ENCODE measurements around the gene PRDX5.

PRDX5 gene

GRCh38 chr11:64324692-64325469 lies 7.0 kb downstream of the PRDX5 start:
- DNase-seq (ENCODE audit: low read depth in 2 of 2), result no peak

GRCh38 chr11:64327375-64327774 lies 9.5 kb downstream of the PRDX5 start:
- no peak for DNase-seq (ENCODE audit: low read depth in 2 of 2)

GRCh38 chr11:64327993-64328392 lies 10.1 kb downstream of the PRDX5 start:
- DNase-seq (ENCODE audit: low read depth in 2 of 2), result no peak

GRCh38 chr11:64330888-64331287 lies 13.0 kb downstream of the PRDX5 start:
- DNase-seq (ENCODE audit: low read depth in 2 of 2), result no peak

DNA sequence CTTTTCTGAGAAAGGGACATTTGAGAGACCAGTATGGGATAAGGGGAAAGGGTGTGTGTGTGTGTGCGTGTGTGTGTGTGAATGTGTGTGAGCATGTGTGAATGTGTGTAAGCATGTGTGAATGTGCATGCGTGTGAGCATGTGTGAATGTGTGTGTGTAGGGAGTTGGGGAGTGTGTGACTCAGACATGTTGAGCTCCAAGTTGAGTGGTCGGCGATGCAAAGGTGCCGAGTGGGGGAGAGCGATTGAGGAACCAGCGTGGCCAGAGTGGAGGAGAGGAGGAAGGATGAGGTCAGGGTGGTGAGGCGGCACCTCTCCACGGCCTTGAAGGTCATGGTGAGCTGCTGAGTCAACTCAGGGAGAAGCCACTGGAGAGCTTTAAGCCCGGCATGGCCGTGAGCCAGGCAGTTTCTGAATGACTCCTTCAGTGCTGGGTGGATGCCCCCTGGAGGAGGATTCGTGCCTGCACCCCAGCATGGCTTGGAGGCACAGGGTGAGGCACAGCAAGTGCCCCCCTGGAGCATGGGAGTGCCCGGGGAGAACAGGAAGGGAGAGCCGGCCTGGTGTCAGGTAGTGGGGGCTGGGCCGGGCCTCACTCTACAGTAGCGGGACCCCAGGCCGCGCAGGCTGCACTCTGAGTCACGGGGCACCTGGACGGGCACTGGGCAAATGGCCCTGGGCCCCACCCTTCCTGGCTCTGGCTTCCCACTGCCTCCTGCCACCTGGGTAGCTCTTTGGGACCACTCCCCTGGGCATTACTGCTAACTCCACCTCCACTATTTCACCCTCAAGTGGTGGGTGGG lies 13.8 kb downstream of the PRDX5 start:
- peak; percentile 66 to 75 for DNase-seq (ENCODE audit: low read depth in 2 of 2)

- DNase-seq (ENCODE audit: low read depth in 2 of 2), result no peak
These were observed 15.6 kb downstream of the PRDX5 start for GRCh38 chr11:64333556-64333955.

DNA sequence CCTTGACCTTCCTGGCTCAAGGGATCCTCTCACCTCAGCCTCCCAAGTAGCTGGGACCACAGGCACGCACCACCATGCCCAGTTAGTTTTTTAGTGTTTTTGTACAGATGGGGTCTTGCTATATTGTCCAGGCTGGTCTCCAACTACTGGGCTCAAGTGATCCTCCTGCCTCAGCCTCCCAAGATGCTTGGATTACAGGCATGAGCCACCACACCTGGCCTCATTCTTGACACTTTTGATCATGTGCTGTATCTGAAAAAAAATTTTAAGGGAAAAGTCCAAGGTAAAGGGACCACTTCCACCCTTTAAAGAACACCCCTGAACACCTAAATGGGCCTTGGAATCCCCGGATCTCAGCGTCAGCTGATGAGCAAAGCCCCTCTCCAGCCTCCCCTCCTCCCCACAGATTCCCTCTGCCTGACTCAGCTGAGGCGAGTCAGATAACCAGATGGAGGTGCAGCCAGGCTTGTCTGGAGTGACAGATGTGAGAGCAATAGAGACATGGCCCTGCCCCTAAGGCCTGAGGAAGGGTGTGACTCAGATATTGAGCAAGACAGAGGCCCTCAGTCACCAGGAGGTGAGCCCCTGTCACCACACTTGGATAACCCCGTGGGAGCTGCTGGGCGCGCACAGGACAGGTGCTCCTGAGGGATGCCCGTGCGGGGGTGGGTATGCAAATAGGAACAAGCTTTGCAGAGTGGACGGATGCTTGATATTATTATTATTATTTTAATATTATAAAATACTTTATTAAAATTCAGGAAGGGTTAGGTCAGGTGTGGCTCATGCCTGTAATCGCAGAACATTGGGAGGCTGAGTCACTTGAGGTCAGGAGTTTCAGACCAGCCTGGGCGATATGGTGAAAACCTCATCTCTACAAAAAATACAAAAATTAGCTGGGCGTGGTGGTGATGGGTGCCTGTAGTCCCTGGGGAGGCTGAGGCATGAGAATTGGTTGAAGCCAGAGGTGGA lies 17.1 kb downstream of the PRDX5 start:
- no peak for DNase-seq (ENCODE audit: low read depth in 2 of 2)

- DNase-seq (ENCODE audit: low read depth in 2 of 2), result no peak
These were observed 19.8 kb downstream of the PRDX5 start for GRCh38 chr11:64337538-64338249.

DNA sequence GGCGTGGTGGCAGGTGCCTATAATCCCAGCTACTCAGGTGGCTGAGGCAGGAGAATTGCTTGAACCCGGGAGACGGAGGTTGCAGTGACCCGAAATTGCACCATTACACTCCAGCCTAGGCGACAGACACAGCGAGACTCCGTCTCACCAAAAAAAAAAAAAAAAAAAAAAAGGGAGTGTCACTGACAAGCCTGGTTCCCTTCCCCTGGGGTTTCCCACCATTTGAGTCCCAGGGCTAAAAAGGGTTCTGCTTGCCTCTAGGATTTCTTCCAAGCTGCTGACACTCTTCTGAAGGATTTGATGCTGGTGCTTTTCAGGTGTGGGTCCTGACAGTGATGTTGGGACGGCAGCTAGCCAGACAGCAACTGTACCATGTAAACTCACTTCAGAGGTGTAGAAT lies 20.8 kb downstream of the PRDX5 start:
- no peak for DNase-seq (ENCODE audit: low read depth in 2 of 2)

GRCh38 chr11:64339286-64339685 lies 21.4 kb downstream of the PRDX5 start:
- DNase-seq (ENCODE audit: low read depth in 2 of 2), result no peak

DNA sequence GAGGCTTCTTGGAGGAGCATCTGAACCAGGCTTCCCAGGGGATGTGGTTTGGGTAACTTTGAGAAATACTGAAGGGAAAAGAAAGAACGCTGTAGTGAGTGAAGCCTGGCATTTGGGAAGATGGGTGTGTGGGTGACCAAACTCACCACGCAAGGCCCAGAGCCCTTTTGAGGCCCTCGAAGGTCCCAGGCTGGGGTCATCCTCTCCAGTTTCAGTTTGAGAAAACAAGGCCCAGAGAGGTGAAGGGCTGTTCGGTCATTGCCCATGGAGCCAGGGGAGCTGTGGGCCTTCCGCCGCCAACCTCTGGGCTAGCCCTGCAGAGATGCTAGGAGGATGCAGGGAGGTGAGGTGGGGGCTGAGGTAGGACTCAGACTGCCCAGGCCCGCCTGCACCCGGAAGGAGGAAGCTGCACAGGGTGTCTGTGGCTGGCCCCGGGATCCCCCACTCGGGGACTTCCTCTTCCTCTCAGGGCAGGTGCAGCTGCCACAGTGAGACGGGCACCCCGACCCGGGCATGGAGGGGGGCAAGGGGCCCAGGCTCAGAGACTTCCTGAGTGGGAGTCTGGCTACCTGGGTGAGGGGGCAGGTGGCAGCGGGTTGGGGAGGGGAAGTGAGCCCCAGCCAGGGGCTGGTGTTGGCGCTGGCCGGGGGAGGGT lies 22.0 kb downstream of the PRDX5 start, which contains the start of gene CCDC88B:
CCDC88B (plus strand) TSS at position 451 of the 655 bp plus-strand sequence; CDS start at position 514, 63 bp downstream.
- peak; percentile 73 to 76 for DNase-seq (ENCODE audit: low read depth in 2 of 2)

GRCh38 chr11:64340671-64341335 lies 22.9 kb downstream of the PRDX5 start:
- DNase-seq (ENCODE audit: low read depth in 2 of 2), result peak; percentile 67 to 88

- DNase-seq (ENCODE audit: low read depth in 2 of 2), result no peak
These were observed 23.5 kb downstream of the PRDX5 start for GRCh38 chr11:64341429-64341828.

DNA sequence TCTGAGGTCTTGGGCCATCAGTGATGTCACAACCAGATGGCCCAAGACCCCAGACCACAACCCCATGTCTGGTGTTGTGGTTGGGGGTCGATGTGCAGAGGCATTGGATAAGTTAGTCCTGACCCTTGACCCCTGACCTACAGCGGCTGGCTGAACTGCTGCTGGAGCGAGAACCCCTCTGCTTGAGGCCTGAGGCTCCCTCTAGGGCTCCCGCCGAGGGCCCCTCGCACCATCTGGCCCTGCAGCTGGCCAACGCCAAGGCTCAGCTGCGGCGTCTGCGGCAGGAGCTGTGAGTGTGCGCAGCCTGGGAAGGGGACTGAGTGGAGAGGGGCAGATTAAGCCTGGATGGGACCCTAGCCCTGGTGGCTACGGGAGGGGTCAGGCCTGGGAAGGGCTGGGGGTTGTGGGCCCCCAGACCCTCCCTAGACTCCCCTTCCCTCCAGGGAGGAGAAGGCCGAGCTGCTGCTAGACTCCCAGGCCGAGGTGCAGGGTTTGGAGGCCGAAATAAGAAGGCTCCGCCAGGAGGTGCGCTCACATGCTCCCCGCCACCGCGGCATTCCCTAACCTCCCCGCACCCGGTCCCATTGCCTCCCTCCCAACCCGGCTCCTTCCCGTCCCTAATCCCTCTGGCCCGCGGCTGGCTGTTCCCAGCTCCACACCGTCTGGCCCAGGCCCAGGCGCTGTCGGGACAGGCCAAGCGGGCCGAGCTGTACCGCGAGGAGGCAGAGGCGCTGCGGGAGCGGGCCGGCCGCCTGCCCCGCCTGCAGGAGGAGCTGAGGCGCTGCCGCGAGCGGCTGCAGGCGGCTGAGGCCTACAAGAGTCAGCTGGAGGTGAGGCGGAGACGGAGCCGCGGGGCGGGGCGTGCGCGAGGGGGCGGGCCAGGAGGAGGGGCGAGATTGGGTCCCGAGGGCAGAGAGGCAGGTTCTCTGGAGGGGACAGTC lies 24.2 kb downstream of the PRDX5 start:
- peak; percentile 87 to 96 for DNase-seq (ENCODE audit: low read depth in 2 of 2)

GRCh38 chr11:64342869-64343745 lies 25.2 kb downstream of the PRDX5 start:
- DNase-seq (ENCODE audit: low read depth in 2 of 2), result no peak

GRCh38 chr11:64343767-64344559 lies 26.0 kb downstream of the PRDX5 start:
- no peak for DNase-seq (ENCODE audit: low read depth in 2 of 2)

DNA sequence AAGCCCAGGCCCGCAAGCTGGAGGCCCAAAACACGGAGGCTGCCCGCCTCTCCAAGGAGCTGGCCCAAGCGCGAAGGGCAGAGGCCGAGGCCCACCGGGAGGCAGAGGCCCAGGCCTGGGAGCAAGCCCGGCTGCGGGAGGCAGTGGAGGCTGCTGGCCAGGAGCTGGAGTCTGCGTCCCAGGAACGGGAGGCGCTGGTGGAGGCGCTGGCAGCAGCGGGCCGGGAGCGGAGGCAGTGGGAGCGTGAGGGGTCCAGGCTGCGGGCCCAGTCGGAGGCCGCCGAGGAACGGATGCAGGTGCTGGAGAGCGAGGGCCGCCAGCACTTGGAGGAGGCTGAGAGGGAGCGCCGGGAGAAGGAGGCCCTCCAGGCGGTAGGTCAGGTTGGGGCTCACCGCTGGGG lies 26.9 kb downstream of the PRDX5 start:
- DNase-seq (ENCODE audit: low read depth in 2 of 2), result no peak

Data from stimulated activated CD4-positive, alpha-beta T cell treated with anti-CD3 and anti-CD28 coated beads, Interleukin-4, amount 100 ng/mL, for 48 hours (primary cell).